GM12874 (cell line): ENCODE results near the gene PRR36.

Experiments
- TF ChIP-seq, protein P1 (sequence below): IDR thresholded peaks from 2 replicates; pipeline ENCODE4 v1.5.1; 2011; ENCODE audit warnings: low read depth, mild to moderate bottlenecking, control low read depth, low read length, moderate library complexity; ENCODE audit not compliant: insufficient read depth

The PRR36 gene

DNA sequence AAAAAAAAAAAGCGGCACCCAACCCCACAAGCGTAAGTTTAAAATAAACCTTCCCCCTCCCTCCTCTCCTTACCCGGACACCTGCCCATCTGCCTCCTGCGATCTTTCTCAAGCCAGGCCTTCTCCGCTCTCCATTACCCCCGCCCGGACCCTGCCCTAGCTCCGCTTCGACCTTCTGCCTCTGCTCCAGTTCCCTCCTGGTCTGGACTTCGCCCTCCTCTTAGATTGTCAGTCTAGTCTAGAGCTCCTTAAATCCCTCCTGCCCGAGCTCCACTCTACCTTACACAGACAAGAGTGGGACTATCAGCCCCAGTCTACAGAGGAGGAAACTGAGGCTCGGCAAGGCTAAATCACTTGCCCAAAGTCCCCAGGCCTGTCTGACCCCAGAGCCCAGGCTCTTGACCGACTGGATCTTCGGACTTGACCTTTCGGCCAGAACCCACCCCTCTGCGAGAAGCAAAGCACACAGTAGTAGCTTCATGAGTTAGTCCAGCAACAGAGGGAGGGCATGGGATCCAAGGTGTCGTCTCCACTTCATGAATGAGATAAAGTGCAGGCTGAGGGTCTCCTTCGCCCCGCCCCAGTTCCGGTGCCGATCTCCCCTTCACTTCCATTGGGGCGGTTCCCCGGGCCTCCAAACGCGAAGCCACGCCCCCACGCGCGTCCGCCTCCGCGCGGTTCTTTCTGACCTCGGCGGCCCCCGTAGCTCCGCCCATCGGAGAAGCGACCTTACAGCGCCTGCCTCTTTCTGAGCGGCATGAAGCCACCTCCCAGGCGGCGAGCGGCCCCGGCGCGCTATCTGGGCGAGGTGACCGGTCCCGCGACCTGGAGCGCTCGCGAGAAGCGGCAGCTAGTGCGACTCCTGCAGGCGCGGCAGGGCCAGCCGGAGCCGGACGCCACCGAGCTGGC is 45.7 kb upstream of the PRR36 start, which contains the start of gene SNAPC2:
SNAPC2 (plus strand) TSS at position 729 of the 909 bp plus-strand sequence; CDS start at position 758, 29 bp downstream.
- TF ChIP-seq, protein P1, sequence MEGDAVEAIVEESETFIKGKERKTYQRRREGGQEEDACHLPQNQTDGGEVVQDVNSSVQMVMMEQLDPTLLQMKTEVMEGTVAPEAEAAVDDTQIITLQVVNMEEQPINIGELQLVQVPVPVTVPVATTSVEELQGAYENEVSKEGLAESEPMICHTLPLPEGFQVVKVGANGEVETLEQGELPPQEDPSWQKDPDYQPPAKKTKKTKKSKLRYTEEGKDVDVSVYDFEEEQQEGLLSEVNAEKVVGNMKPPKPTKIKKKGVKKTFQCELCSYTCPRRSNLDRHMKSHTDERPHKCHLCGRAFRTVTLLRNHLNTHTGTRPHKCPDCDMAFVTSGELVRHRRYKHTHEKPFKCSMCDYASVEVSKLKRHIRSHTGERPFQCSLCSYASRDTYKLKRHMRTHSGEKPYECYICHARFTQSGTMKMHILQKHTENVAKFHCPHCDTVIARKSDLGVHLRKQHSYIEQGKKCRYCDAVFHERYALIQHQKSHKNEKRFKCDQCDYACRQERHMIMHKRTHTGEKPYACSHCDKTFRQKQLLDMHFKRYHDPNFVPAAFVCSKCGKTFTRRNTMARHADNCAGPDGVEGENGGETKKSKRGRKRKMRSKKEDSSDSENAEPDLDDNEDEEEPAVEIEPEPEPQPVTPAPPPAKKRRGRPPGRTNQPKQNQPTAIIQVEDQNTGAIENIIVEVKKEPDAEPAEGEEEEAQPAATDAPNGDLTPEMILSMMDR, result 0 out of 2 replicates have a peak, but pooled peaks have one; percentile 2

DNA sequence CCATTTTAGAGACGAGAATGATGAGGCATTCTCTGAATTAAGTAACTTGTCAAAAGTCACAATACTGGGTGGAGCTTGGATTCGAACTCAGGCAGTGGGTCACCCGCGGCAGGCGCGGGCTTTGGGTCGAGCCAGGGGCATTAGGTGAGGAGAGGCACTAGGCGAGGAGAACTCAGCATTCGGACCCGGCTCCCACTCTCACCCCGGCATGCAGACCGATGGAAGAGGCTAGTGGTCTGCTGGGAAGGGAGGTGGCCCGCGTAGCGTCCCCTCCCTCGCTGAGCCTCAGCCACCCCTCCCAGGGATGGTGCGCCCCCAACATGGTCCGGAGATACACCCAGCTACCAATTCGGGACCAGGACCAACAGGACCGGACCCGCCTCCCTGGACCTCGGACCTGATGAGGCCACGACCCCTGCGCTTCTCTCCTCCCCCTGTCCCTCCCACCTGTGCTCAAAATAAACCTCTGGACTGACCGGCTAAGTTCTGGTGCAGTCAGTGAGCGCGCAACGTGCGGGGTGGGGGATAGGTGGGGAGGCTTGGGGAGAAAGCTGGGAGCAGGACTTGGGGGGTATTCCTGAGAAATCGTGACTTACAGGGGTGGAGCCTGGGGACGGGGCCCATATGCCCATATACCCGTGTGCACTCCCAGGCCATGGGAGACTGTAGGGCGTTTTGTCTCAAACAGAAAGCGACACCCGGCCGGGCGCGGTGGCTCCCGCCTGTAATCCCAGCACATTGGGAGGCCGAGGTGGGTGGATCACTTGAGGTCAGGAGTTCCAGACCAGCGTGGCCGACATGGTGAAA is 44.6 kb upstream of the PRR36 start:
- TF ChIP-seq, protein P1, result no peak

- TF ChIP-seq, protein P1, result peak; percentile 87
These were observed 43.3 kb upstream of the PRR36 start for GRCh38 chr19:7917267-7918061.

DNA sequence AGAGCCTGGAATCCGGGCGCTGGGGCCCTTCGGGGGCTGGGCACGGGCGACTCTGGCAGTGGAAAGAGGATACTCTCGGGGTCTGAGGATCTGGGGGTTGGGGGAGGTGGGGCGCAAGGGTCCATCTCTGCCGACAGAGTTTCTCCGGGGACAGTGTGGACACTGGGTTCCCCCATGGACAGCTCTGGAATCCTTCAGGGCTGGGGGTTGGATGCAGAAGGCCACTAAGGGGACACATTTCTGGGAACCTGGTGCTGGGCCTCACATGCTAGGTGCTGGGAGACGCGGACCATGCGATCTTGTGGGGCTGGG is 42.7 kb upstream of the PRR36 start:
- TF ChIP-seq, protein P1, result no peak

DNA sequence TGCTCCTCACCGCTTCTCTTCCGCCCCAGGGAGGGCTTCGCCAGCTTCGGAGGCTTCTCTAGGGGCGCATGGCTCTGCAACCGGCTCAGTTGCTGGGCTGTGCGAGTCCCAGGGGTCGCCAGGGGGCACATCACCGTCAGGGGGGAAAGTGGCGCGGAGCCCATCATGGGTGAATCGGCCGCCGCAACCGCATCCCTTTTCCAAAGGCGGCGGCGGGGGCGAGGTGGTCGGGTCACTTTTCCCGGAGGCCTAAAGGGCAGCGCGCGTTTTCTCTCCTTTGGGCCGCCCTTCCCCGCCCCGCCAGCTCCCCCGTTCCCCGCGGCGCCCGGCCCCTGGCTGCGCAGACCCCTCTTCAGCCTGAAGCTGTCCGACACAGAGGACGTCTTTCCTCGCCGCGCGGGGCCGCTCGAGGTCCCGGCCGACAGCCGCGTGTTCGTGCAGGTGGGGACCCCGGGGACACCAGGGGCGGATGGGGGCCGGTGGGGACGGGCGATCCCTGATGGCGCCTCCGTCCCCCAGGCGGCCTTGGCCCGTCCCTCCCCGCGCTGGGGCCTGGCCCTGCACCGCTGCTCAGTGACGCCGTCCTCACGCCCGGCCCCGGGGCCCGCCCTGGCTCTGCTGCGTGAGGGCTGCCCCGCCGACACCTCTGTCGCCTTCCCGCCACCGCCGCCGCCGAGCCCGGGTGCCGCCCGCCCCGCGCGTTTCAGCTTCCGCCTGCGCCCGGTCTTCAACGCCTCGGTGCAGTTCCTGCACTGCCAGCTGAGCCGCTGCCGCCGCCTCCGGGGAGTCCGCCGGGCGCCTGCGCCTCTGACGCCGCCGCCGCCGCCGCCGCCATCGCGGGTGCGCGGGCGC is 42.1 kb upstream of the PRR36 start:
- TF ChIP-seq, protein P1, result no peak

- TF ChIP-seq, protein P1, result no peak
These were observed 41.3 kb upstream of the PRR36 start for GRCh38 chr19:7915250-7916102.
